HPDE6-E6E7 (cell line): Measurements from ENCODE around the gene DQX1.
"Not testable (repeated sequence)": the region's sequence is repeated elsewhere in the genome, so short reads cannot be mapped to it uniquely, and the experiment has no call there.

ENCODE experiments used
- DNase-seq: peaks from one replicate; pipeline ENCODE4 v3.0.0; 2011; ENCODE audit warnings: missing footprints; ENCODE audit errors: extremely low spot score

Gene DQX1

DNA sequence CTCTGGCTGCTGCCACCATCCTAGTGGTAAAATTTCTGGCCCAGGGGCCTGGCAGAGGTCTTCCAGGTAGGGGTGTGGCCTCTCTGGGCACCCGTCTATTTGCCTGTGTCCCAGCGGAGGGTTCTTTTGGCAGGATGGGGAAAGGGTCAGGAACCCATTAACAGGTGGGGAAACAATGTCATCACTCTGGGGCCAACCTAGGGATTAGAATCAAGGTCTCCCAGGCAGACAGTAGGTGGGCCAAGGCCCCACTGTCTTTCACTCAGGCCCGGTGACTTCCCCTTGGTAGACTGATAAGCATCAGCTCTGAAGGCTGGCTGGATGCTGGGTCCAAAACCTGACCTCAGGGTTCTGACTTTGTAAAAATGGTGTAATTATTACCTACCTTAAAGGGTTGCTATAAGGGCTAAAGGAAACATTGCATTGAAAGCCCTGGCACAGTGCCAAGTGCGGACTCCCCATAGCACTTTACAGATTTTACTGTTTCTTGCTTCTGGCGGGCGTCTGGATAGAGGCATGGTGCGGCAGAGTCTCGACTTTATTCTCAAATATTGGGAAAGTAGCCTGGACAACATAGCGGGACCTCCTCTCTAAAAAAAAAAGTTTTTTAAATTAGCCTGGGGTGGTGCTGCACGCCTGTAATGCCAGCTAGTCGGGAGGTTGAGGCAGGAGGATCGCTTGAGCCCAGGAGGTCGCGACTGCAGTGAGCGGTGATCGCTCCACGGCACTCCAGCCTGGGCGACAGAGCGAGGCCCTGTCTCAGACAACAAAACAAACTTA lies 28.8 kb downstream of the DQX1 start:
- DNase-seq = no peak

DNA sequence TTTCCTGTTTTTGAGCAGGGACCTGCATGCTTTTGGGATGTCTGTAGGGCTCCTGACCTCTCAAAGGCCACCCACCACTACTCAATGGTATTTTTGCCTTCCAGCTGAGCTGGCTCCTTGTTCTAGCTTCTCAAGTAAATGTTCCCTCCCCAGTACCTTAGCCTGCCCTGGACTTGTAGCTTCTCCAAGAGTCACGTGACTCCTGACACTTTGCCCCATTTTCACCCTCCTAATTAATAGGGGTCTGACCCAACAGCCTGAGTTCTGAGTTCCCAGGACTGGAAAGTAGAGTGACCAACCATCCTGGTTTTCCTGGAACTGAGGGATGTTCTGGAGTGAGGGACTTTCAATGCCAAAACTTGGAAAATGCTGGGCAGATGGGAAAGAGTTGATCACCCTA lies 30.6 kb downstream of the DQX1 start:
- DNase-seq = no peak

DNA sequence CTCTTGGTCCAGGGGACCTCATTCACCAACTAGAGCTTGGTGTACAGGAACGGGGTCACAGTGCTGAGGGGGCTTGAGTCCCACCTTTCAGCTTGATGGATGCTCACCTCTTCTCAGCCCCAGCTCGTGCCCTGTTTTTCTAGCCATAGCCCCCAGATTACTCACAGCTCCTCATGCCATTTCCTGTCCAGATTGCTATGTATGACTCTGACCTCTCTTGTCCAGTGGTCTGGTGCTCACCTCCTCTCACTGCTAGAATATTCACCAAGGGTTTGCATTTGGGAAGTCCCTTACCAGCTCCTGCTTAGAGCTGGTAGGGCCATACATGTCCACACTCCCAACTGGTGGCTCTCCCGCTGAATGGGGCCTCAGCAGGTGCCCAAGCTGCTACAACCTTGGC lies 32.5 kb downstream of the DQX1 start:
- no peak for DNase-seq

DNA sequence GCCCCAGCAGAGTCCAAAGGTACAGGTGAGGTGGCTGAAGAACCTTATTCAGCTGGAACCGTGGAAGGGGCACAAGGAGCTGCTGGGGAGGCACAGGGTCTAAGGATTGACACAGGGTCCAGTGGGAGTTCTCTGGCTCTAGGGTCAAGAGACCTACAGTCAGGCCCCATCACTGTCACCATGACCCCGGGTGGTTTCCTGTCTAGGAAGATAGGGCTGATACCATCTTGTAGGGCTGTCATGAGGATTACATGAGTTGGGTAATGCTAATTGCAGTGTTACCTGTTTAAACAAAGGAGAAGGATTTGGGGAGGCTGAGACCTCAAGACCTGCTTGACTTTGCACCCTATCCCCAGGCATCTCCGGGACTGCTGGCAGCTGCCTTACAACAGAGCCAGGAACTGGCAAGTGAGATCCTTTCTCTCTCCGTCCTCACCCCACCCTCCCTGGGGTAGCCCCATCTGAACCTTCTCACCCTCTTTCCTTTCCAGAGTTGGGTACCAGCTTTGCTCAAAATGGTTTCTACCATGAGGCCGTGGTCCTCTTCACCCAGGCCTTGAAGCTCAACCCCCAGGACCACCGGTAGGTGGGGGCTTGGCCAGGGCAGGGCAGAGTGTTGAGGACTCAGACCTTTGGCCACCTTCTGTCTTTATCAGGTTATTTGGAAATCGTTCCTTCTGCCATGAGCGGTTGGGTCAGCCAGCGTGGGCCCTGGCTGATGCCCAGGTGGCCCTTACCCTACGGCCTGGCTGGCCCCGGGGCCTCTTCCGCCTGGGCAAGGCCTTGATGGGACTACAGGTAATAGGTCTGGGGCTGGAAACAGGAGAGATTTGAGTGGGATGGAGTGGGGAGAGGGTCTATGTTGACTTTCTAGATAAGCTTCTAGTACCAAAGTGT lies 34.1 kb downstream of the DQX1 start:
- DNase-seq = no peak

DNA sequence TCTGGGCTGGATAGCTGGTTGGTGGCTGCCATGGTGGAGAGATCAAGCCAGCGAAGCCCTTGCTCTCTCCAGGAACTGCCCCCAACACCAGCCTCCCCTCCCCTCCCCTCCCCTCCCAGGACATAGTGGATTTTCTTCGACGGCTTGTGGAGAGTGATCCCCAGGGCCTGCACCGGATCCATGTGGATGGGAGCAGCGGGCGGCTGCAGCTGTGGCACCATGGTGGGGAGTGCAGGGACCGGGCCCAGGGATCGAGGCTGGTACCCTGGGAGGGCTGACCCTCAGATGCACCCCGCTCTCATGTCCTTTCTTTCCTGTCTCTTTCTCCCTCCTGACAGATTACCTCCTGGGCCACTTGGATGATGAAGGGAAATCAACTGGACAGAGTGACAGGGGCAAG lies 36.1 kb downstream of the DQX1 start:
- DNase-seq = no peak

DNA sequence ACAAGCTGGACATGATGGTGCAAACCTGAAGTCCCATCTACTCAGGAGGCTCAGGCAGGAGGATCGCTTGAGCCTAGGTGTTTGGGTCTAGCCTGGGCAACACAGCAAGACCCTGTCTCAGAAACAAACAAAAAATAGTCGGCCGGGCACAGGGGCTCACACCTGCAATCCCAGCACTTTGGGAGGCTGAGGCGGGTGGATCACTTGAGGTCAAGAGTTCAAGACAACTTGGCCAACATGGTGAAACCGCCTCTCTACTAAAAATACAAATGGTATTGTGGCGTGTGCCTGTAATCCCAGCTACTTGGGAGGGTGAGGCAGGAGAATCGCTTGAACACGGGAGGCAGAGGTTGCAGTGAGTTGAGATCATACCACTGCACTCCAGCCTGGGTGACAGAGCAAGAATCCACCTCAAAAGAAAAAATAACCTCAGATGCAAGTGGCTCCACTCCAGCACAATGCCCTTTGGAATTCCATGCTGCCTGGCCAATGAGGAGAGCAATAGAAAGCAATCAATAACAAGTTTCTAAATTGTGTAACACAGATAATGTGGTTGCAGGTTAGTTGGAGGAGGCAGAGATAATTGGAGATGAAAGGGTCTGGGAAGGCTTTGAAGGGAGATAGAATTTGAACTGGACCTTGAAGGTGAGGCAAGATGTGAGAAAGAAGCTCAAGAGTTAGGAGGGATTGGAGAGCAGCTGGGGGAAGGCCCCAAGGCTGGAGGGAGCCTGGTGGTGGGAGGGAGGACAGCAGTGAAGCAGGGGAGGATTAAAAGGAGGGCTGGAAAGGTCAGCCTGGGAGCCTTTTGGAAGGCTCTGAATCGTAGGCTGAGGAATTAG lies 37.2 kb downstream of the DQX1 start:
- no peak for DNase-seq

DNA sequence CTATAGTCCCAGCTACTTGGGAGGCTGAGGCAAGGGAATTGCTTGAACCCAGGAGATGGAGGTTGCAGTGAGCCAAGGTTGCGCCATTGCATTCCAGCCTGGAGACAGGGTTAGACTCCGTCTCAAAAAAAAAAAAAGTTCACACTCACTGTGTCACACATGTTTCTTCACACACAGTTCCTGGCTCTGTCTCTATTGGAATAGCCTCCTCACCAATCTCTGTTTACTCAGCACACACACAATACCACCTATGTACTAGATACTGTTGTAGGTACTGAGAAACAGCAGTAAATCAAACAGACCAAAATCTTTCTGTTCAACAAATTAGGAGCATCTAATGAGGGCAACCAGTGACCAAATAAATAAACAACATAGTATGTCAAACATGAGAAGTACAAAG lies 39.9 kb downstream of the DQX1 start:
- DNase-seq = no peak

DNA sequence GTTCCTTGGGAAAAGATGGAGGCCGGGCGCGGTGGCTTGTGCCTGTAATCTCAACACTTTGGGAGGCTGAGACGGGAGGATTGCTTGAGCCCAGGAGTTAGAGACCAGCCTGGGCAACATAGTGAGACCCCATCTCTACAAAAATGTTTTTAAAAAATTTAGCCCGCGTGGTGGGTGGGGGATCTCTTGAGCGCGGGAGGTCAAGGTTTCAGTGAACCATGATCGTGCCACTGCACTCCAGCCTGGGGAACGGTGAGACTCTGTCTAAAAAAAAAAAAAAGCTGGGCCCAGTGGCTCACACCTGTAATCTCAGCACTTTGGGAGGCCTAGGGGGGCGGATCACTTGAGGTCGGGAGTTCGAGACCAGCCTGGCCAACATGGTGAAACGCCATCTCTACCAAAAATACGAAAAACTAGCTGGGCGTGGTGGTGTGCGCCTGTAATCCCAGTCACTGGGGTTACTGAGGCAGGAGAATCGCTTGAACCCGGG lies 42.3 kb downstream of the DQX1 start:
- DNase-seq = not testable (repeated sequence)

DNA sequence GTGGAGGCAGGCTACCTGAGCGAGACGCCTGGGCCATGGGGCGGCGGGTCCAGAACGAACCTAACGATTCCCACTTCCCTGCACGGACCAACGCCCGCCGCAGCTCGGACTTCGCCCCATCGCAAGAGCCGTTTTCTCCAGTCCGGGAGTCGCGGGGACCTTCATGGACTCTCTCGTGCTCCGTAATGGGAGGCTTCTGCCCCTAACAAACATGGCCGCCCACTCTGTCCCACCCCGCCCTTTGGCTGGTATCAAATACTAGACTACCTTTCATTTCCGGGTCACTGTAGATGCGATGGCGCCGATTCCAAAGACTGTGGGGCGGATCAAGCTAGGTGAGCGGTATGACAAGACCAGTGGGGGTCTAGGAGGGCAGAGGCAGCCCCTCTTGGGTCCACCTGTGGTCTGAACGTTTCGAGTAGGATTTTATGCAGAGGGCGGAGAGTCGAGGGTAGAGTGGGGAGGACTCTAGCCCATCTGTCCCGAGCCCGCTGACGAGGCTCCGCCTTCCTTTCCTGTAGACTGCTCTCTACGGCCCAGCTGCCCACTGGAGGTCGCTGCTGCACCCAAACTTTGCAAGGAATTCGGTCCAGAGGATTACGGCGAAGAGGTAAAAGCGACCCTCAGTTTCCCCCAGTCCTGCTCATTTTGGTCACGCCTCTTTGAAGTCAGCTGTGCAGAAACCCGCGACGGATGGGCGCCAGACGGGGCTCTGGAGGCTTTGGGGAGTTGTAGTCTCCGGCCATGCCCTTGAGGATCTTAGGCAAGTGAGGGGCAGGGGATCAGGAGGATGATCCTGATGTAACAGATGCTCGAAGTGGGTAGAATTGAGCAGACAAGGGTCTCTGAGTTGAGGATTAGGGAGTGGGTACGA lies 43.0 kb downstream of the DQX1 start, which contains the start of the genes CCDC142 and TTC31:
TSS of gene CCDC142 (minus strand) at position 198 of the 874 bp plus-strand sequence. CDS start at position 37, 161 bp downstream.
TSS of gene TTC31 (plus strand) at position 281 of the 874 bp plus-strand sequence. CDS start at position 296, 15 bp downstream.
- DNase-seq = peak; percentile 88

DNA sequence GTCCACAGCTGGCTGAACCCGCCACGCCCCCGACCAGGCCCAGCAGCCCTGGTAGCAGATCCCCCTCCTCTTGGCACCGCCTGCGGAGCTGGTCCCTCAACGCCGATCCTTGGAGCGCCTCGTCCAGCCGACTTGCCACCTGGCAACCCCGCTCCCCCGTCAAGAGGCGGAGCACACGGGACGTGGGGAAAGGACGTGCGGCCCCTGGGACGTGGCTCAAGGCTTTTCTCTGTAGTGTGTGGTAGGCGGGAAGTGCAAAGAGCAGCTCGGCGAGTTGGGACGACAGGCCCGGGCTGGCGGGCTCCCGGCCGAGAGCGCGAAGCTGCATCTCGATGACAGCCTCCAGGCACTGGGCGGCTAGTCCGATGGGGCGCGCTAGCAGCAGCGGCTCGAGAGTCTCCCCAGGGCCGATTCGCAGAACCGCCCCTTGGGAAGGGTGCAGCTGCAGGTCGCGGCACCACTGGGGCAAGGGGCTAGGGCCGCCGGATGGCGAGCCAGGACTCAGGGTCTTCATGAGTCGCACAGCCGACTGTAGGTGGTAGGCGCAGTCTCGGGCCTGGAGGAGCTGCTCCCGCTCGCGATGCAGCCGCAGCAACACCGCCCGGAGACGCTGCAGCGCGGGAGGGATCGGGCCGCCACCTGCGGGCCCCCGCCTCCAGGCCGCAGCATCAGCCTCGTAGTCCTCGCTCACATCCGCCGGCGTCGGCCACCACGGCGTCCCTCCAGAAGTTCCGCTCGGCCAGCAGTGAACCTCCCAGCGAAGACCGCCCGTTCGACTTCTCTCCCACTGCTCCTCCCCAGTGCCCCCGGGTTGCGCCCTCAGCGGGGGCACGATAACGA lies 43.9 kb downstream of the DQX1 start:
- no peak for DNase-seq

DNA sequence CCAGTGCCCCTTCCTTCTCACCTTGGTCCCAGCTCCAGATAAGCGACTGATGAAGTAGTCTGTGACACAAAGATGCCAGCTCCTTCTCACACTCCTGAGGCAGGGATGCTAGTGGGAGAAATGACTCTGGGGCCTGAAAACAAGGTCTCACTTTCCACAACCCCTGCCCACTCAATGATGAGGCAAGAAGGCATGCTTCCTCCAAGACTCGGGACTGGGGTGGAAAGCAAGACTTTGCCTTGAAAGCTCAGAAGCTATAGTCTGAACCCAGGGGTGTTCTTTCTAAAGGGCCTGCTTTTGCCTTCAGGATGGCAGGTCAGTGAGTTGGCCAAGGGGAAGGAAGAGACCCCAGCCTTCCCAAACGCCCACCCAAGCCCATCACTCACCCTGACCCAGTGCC lies 44.6 kb downstream of the DQX1 start:
- DNase-seq = no peak

DNA sequence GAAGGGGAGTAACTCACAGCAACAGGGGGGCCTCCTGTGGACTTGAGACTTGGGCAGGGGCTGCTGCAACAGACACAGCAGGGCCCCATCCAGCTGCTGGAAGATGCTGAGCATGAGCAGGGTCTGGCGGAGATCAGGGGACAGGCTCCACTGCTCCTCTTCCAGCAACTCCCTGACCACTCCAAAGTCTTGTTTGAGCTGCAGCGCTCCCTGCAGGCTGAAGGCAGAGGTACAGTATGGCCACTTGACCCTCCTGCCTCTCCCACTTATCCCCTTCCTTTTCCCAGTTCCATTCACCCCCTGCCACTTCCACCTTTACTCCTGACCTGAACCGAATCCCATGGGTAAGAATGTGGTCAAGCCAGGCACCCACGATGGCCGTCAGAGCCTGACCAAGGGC lies 51.1 kb downstream of the DQX1 start:
- DNase-seq = no peak

DNA sequence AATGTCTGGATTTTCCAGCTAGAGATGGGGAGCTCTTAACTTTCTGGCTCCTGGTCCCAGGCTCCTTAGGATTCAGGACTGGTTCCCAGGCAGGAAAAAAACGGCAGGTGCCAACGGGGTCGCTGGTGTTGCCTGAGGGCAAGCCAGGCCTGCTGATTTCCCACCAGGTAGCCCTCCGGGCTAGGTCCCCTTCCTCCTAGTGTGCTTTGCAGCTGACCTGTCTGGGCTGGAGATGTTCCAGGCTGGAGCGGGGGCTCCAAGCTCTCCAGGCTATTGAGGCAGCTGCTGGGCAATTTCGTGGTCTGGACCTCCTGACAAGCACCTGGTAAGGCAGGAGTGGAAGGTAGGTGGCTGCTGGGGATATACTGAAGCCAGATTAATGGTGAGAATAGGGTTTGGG lies 51.5 kb downstream of the DQX1 start:
- DNase-seq = no peak

DNA sequence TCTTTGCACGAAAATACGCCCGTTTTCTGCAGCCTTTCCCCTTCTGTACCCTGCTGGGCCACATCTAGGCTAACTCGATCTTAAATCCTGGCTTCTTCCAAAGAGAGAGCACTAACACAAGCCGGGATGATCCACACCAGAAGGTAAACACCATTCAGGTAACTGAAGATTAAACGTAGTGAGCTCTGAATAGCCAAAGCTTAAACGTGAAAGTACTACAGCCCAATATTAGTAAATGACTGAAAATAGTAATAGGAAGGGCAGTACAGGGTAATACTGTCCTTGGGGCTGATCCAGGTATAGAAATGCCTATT lies 53.1 kb downstream of the DQX1 start:
- DNase-seq = no peak

DNA sequence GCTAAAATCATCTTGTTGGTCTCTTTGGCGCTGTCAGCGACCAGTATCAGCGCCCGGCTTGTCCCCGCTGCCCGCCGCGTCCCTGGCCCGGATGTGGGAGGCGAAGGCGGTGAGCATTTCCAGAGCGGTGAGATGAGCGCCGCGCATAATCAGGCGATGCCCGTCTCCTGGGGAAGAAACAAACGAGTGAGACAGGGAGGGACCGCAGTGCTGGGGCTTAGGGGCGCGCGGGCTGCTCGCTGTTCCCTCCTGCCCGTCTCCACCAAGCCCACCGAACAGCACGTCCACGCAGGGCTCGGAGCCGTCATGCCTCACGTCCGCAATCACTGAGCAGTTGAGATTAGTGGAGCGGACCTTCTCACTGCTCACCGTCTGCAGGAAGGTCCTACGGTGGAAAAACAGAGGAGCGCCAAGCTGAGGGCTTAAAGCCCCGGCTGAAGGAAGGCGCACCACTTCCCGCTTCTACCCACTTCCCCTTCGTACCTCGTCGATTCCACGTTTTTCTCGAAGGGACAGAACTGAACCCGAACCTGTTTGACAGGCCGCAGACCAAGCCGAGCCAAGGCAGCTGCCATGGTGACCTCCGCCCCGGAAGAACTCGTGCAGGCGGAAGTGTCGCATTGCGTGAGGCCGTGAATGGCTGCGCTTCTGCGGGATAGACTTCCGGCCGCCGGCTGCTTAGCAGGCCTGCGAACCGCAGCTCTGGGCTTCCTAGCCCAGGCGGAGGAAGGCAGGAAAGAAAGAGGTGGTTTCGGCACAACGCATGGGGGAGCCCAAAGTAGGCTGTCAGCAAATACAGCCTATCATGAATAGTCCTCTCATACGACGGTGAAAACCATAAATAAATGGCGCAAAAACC lies 53.7 kb downstream of the DQX1 start, which contains the start of gene MRPL53:
TSS of gene MRPL53 (minus strand) at position 595 of the 859 bp plus-strand sequence. CDS start at position 575, 20 bp downstream.
- no peak for DNase-seq

DNA sequence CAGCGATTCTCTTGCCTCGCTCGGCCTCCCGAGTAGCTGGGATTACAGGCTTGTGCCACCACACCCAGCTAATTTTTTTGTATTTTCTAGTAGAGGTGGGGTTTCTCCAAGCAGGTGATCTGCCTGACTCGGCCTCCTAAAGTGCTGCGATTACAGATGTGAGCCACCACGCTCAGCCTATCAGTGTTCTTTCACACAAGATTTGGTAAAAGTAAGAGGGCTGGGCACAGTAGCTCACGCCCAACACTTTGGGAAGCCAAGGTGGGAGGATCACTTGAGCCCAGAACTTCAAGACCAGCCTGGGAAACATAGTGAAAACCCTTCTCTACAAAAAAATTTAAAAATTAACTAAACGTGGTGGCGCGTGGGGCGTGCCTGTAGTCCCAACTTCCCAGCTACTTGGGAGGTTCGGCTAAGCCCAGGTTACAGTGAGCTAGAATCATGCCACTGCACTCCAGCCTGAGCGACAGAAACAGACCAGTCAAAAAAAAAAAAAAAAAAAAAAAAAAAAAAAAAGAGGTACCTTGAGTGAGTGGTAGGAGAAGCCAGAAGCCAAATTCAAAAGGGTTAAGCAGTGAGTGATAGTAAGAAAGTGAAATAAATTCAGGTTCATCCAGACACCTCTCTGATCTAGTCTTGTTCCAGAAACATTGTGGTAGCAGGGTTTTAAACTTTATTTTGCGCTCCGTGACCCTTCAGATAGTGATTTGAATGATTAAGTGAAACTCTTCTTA lies 54.5 kb downstream of the DQX1 start:
- DNase-seq = no peak

DNA sequence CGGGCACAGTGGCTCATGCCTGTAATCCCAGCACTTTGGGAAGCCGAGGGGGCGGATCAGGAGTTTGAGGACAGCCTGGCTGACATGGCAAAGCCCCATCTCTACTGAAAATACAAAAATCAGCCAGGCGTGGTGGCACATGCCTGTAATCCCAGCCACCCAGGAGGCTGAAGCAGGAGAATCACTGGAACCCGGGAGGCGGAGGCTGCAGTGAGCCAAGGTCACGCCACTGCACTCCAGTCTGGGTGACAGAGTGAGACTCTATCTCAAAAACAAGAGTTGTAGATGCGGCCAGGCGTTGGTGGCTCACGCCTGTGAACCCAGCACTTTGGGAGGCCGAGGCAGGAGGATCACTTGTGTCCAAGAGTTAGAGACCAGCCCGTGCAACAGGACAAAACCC lies 55.3 kb downstream of the DQX1 start:
- not testable (repeated sequence) for DNase-seq
